ENCODE results near the gene KLRC4. TPM values are rescaled to one million over a fixed set of nuclear protein-coding genes. Genes with fewer than 3 reads are reported as not detected.
A peak's percentile ranks its signal among the peaks of the same experiment; 100 is the strongest.

The KLRC4 gene
- total RNA-seq, 2 donors from 2014 or later, result not detected

GRCh38 chr12:10358969-10359368 lies 50.6 kb downstream of the KLRC4 start:
- Mint-ChIP-seq H3K27me3 (ENCODE audit: insufficient read depth) (no peaks in the 10 kb centered on the region), H3K4me1 (peaks cover 30% of the 10 kb centered on the region), H3K36me3 (ENCODE audit: low read depth) (peaks cover 21% of the 10 kb centered on the region), H3K9me3 (peaks cover 44% of the 10 kb centered on the region), H3K4me3 (no peak overlapping the region), H3K27ac (peak overlapping the region; percentile 73)
- no peak for DNase-seq
- Histone ChIP-seq H3K4me1 (ENCODE audit: control insufficient read depth, insufficient read depth, low read length) (peaks cover 14% of the 10 kb centered on the region), H3K9ac (ENCODE audit: extremely low read depth, low read length, poor library complexity, severe bottlenecking) (no peak overlapping the region), H3K4me3 (ENCODE audit: low read length) (peak overlapping the region; percentile 56), H3K27ac (ENCODE audit: low read depth, low read length) (no peak overlapping the region), H3K36me3 (ENCODE audit: control insufficient read depth, insufficient read depth, low read length) (no peaks in the 10 kb centered on the region), H3K9me3 (ENCODE audit: control insufficient read depth, low read length) (peaks cover 52% of the 10 kb centered on the region), H3K27me3 (ENCODE audit: control insufficient read depth, insufficient read depth, low read length, poor library complexity, severe bottlenecking) (peaks cover 5% of the 10 kb centered on the region)
- WGBS, 2 experiments (ENCODE audit: insufficient coverage in 1 of 2, insufficient read length in 1 of 2), result 82% methylated on average over 1 of the region's 1 CpG; no CpG with 5 or more reads in 1 of the 2 experiments
- TF ChIP-seq CTCF (conservative IDR thresholded peaks at IDR 0.05), result no peak

- peaks cover 14% of the 10 kb centered on the region for H3K4me1 ChIP-seq (ENCODE audit: control insufficient read depth, insufficient read depth, low read length)
- peak overlapping the region; percentile 56 for H3K4me3 ChIP-seq (ENCODE audit: low read length)
- Mint-ChIP-seq H3K27me3 (ENCODE audit: insufficient read depth) (no peaks in the 10 kb centered on the region), H3K36me3 (ENCODE audit: low read depth) (peaks cover 21% of the 10 kb centered on the region), H3K9me3 (peaks cover 47% of the 10 kb centered on the region), H3K4me1 (peaks cover 33% of the 10 kb centered on the region), H3K27ac (peak overlapping the region; percentile 73), H3K4me3 (no peak overlapping the region)
- 82 to 100% methylated on average over 1 to 5 of the region's 5 CpGs for whole genome bisulfite sequencing, 2 experiments (ENCODE audit: insufficient coverage in 1 of 2, insufficient read length in 1 of 2)
- H3K27me3 ChIP-seq (ENCODE audit: control insufficient read depth, insufficient read depth, low read length, poor library complexity, severe bottlenecking), result no peaks in the 10 kb centered on the region
- H3K9me3 ChIP-seq (ENCODE audit: control insufficient read depth, low read length), result peaks cover 52% of the 10 kb centered on the region
- no peak for TF ChIP-seq CTCF (conservative IDR thresholded peaks at IDR 0.05)
- DNase-seq, result peak; percentile 45
- H3K9ac ChIP-seq (ENCODE audit: extremely low read depth, low read length, poor library complexity, severe bottlenecking), result no peak overlapping the region
- no peak overlapping the region for H3K27ac ChIP-seq (ENCODE audit: low read depth, low read length)
- H3K36me3 ChIP-seq (ENCODE audit: control insufficient read depth, insufficient read depth, low read length), result no peaks in the 10 kb centered on the region
Measured at GRCh38 chr12:10358131-10358530, 51.4 kb downstream of the KLRC4 start.

Other genes starting within 250 kb of the KLRC4 start
- gene OLR1, start 237.6 kb downstream of the KLRC4 start, total RNA-seq, result under 1 TPM in 1 of 2 donors, not detected in 1; 0.22 TPM
- not detected for gene TMEM52B, start 230.7 kb downstream of the KLRC4 start, total RNA-seq
- gene GABARAPL1, start 196.9 kb downstream of the KLRC4 start, total RNA-seq, result 100 to 1,000 TPM; 135 to 191 TPM
- 1 to 10 TPM in 1 of 2 donors, under 1 TPM in 1; 0.59 to 2.2 TPM for gene KLRD1, start 101.9 kb downstream of the KLRC4 start, total RNA-seq
- under 1 TPM in 1 of 2 donors, not detected in 1; 0.24 TPM for gene KLRK1, start 19.7 kb downstream of the KLRC4 start, total RNA-seq
- gene KLRC3, start 10.8 kb upstream of the KLRC4 start, total RNA-seq, result not detected
- gene KLRC2, start 26.3 kb upstream of the KLRC4 start, total RNA-seq, result not detected
- not detected for gene KLRC1, start 43.6 kb upstream of the KLRC4 start, total RNA-seq
- 1 to 10 TPM; 2.1 to 5.9 TPM for gene EIF2S3B, start 96.1 kb upstream of the KLRC4 start, total RNA-seq
- 10 to 100 TPM; 53.8 to 75.8 TPM for gene MAGOHB, start 203.9 kb upstream of the KLRC4 start, total RNA-seq